Daoy (cell line): Measurements from ENCODE around the gene MCM7. TPM values are rescaled to one million over a fixed set of nuclear protein-coding genes. Genes with fewer than 3 reads are reported as not detected.

ENCODE experiments used
- DNase-seq: peaks from one replicate; pipeline ENCODE4 v3.0.0-alpha.2; 2015; ENCODE audit warnings: low read depth
- total RNA-seq: library from RNA; depleted of rRNA; stranded (reverse); fragments of >200 nt; shearing (Covaris generic); gene quantifications from 2 replicates; pipeline ENCODE4 v1.2.3, GENCODE V29; 2014; rRNA removed

Gene MCM7
- total RNA-seq, 1 experiment from 2014 or later, result 469 TPM

DNA sequence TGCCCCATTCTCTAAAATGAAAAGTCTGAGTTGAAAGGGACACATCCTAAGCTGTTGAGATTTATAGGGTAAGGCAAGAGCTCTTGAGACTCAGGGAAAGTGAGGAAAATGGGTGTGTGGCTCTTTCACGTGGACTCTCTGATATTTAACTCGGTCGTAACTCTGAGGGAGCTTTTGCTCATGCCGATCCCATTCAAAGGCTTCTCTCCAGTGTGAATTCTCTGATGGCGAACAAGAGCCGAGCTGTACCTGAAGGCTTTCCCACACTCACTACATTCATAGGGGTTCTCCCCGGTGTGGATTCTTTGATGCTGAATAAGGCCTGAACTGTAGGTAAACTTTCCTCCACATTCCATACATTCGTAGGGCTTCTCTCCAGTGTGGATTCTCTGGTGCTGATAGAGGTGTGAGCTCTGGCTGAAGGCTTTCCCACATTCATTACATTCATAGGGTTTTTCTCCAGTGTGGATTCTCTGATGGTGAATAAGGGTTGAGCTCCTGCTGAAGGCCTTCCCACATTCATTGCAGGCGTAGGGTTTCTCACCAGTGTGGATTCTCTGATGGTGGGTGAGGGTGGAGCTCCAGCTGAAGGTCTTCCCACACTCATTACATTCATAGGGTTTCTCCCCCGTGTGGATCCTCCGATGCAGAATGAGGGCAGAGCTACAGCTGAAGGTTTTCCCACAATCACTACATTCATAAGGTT, 30.0 kb downstream of the MCM7 start:
- no peak for DNase-seq

- no peak for DNase-seq
Observed at GRCh38 chr7:100069991-100070390, 31.2 kb downstream of the MCM7 start.

GRCh38 chr7:100066953-100067352, 34.2 kb downstream of the MCM7 start:
- no peak for DNase-seq

DNA sequence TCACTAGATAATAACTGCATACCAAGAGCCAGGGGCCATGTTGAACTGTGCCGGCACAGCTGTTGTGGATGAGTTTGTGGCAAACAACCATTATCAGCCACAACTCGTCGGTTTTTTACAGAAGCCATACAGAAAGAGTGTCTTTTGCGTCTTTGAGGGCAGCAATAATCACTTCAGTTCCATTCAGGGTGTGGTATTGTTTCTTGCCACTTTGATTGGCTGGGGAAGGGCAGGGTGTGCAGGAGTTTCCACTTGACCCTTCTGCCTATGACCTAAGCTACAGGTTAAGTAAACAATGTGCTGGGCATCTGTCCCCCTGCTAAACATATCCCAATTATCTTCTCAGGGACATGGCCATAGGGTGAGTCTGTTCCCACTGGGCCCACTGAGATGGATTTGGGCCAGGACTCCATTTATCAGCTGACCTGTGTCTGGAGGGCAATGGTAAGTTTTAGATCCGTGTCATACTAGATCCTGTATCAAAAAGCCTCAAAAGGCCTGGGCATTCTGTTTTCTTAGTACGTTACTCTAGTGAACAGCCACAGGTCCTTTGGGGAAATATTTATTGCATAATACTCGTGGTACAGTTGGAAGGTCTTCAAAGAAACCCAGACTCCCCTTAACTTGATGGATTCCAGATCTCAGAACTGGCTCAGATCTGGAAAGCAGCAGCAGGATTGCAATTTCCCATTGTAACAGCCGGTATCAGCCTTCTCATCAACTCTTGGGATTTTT, 35.6 kb downstream of the MCM7 start:
- DNase-seq, result no peak

GRCh38 chr7:100064162-100064561, 37.0 kb downstream of the MCM7 start:
- DNase-seq, result no peak

- no peak for DNase-seq
Observed at GRCh38 chr7:100063376-100063775, 37.8 kb downstream of the MCM7 start.

GRCh38 chr7:100061518-100062193, 39.5 kb downstream of the MCM7 start:
- no peak for DNase-seq

GRCh38 chr7:100059251-100059739, 41.9 kb downstream of the MCM7 start:
- no peak for DNase-seq

GRCh38 chr7:100057006-100057405, 44.2 kb downstream of the MCM7 start:
- no peak for DNase-seq

DNA sequence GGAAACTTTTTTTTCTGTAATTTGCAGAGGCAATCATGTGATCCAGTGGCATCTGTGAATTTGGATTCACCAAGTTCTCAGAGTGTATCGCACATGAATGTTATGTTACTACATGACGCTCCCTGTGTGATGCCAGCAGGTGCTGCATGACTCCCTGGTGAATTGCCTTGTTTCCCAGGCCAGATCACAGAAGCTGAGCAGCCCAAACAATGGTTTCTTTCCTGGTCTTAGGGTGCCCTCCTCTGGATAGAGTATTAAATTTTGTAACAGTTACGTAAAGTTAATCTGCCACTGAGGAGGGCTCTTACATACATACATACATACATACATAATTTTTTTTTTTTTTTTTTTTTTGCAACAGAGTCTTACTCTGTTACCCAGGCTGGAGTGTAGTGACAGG, 48.0 kb downstream of the MCM7 start:
- DNase-seq, result peak; percentile 76

GRCh38 chr7:100051611-100052010, 49.6 kb downstream of the MCM7 start:
- no peak for DNase-seq

DNA sequence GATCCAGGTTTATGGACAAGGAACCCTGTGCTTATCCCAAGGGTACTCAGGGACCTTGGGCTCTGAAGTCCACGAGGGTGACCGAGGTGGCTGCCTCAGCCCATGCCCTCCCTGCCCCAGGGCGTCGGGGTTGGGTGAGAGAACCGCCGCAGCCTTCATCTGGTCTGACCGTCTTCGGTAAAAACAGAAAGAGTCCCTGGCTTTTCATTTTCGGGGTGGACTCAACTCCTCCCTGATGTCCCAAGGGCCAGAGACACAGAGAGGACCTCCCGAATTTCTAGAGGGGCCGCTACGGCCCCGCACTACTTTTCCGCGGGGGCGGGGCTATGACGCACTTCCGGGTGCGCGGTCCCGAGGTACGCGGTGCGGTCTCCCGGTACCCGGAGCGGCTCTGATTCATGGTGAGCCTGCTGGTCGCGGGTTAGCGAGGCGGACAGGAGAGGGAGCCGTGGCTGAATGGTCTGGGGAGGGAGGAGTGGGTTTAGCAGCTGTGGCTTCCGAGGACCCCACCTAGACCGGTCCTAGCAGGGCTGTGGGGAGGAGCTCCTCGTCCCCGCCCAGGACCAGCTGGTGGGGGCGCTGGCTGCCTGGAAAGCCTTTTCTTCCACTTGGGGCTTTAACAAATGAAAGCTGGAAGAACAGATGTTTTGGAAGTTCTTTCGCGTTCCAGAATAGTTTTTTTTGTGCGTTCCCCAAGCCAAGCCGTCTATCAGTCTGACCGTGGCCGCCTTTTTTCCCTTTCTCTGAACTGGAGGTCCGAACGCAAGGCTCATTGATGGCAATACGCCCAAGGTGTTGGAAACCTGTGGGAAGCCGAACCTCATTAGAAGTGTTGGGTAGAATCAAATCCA, 51.5 kb downstream of the MCM7 start, which contains the start of gene ZSCAN21:
TSS of gene ZSCAN21 (plus strand) at position 334 of the 851 bp plus-strand sequence. CDS start 7,233 bp downstream, outside the sequence.
- DNase-seq, result peak; percentile 93

GRCh38 chr7:100048680-100049079, 52.5 kb downstream of the MCM7 start:
- no peak for DNase-seq

DNA sequence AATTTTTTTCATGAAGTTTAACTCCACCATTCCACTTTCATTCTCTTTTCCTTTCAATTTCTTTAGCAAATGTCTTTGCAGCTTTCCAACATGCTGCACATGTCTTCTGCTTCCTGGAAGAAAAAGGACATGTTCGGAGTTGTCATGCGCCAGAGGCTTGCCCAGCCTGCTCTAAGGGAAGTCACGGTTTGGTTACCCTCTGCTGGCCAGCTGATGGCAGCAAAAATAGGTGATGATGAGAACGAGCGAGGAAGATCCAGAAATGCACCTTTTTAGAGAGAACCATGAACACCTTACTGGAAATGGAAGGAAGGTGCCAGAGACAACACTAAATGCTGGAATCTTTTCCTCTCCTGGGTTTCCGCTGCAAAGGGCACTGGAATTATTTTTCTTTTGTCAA, 56.5 kb downstream of the MCM7 start:
- DNase-seq, result peak; percentile 53

Other genes starting within 250 kb of the MCM7 start
- gene OR2AE1, start 224.4 kb downstream of the MCM7 start, total RNA-seq, result not detected in 2 replicates
- gene TRIM4, start 181.9 kb downstream of the MCM7 start, total RNA-seq, result 21.0 and 24.6 TPM in 2 replicates
- gene GJC3, start 171.8 kb downstream of the MCM7 start, total RNA-seq, result not detected in 2 replicates
- 0.29 and 0.74 TPM in 2 replicates for gene AZGP1, start 125.4 kb downstream of the MCM7 start, total RNA-seq
- 13.9 and 14.2 TPM in 2 replicates for gene ZKSCAN1, start 85.8 kb downstream of the MCM7 start, total RNA-seq
- gene ZSCAN21, start 51.6 kb downstream of the MCM7 start, total RNA-seq, result 14.1 and 20.3 TPM in 2 replicates
- 61.4 and 103 TPM in 2 replicates for gene ZNF3, start 19.7 kb downstream of the MCM7 start, total RNA-seq
- 87.6 and 127 TPM in 2 replicates for gene COPS6, start 12.4 kb downstream of the MCM7 start, total RNA-seq
- 68.9 and 80.6 TPM in 2 replicates for gene AP4M1, start 246 bp upstream of the MCM7 start, total RNA-seq
- gene TAF6, start 18.0 kb upstream of the MCM7 start, total RNA-seq, result 47.3 and 58.6 TPM in 2 replicates
- gene CNPY4, start 18.2 kb upstream of the MCM7 start, total RNA-seq, result 11.8 and 16.0 TPM in 2 replicates
- gene MBLAC1, start 25.6 kb upstream of the MCM7 start, total RNA-seq, result 6.3 and 8.1 TPM in 2 replicates
- 225 and 232 TPM in 2 replicates for gene LAMTOR4, start 47.5 kb upstream of the MCM7 start, total RNA-seq
- 9.0 and 15.5 TPM in 2 replicates for gene TRAPPC14, start 57.3 kb upstream of the MCM7 start, total RNA-seq
- 0.29 and 0.65 TPM in 2 replicates for gene GAL3ST4, start 67.2 kb upstream of the MCM7 start, total RNA-seq
- gene GPC2, start 76.0 kb upstream of the MCM7 start, total RNA-seq, result 10.9 and 16.7 TPM in 2 replicates
- gene STAG3, start 76.5 kb upstream of the MCM7 start, total RNA-seq, result 0.77 and 1.3 TPM in 2 replicates
- not detected in 2 replicates for gene PVRIG, start 118.6 kb upstream of the MCM7 start, total RNA-seq
- not detected in 2 replicates for gene SPDYE3, start 206.3 kb upstream of the MCM7 start, total RNA-seq